GM19193 (cell line): ENCODE measurements around the gene CSTPP1.

Experiments
- POLR2A ChIP-seq: IDR thresholded peaks from 4 replicates; pipeline ENCODE4 v1.6.1; 2011; ENCODE audit not compliant: insufficient read depth, insufficient read length; ENCODE audit errors: extremely low read depth

Gene CSTPP1

GRCh38 chr11:47177229-47177845, 240.8 kb downstream of the CSTPP1 start:
- no peak for TF ChIP-seq POLR2A

- TF ChIP-seq POLR2A, result no peak
Observed at GRCh38 chr11:47177846-47178245, 241.3 kb downstream of the CSTPP1 start.

GRCh38 chr11:47178316-47178715, 241.8 kb downstream of the CSTPP1 start:
- no peak for TF ChIP-seq POLR2A

- no peak for TF ChIP-seq POLR2A
Observed at GRCh38 chr11:47178737-47179654, 242.4 kb downstream of the CSTPP1 start.

GRCh38 chr11:47179655-47179991, 243.1 kb downstream of the CSTPP1 start:
- no peak for TF ChIP-seq POLR2A

- TF ChIP-seq POLR2A, result no peak
Observed at GRCh38 chr11:47180006-47180787, 243.6 kb downstream of the CSTPP1 start.

- TF ChIP-seq POLR2A, result no peak
Observed at GRCh38 chr11:47181271-47181670, 244.7 kb downstream of the CSTPP1 start.

GRCh38 chr11:47182380-47182779, 245.8 kb downstream of the CSTPP1 start:
- no peak for TF ChIP-seq POLR2A

GRCh38 chr11:47183031-47183856, 246.7 kb downstream of the CSTPP1 start:
- no peak for TF ChIP-seq POLR2A

GRCh38 chr11:47183969-47184368, 247.4 kb downstream of the CSTPP1 start:
- TF ChIP-seq POLR2A, result no peak

- no peak for TF ChIP-seq POLR2A
Observed at GRCh38 chr11:47184711-47185304, 248.2 kb downstream of the CSTPP1 start.

- TF ChIP-seq POLR2A, result no peak
Observed at GRCh38 chr11:47185305-47186075, 248.9 kb downstream of the CSTPP1 start.

- no peak for TF ChIP-seq POLR2A
Observed at GRCh38 chr11:47186076-47186699, 249.6 kb downstream of the CSTPP1 start, which contains the start of gene PACSIN3. PACSIN3 (minus strand) TSS chr11:47186434; CDS start chr11:47182727, 3,707 bp downstream.
